Uterus (tissue), 4 donors: ENCODE data around the gene DERA. TPM values are rescaled to one million over a fixed set of nuclear protein-coding genes. Genes with fewer than 3 reads are reported as not detected.

Source experiments
- DNase-seq, 2 donors: peaks; one replicate each; pipeline ENCODE4 v3.0.0-alpha.2; 2019 to 2020
- H3K27ac ChIP-seq, 2 donors: fragments of 200-600 bp; sonication (generic); 1 replicate in 1 of 2; 2 replicates in 1 of 2; pipeline ENCODE4 v1.5.1; 2016 to 2018
- H3K27me3 ChIP-seq, 2 donors: fragments of 200-600 bp; sonication (generic); one replicate each; pipeline ENCODE4 v1.5.1; 2018 to 2019; ENCODE audit warnings: control low read depth in 1 of 2
- H3K36me3 ChIP-seq, 2 donors: fragments of 200-600 bp; sonication (generic); one replicate each; pipeline ENCODE4 v1.5.1; 2019; ENCODE audit warnings: control low read depth in 1 of 2
- H3K4me1 ChIP-seq, 2 donors: fragments of 200-600 bp; sonication (generic); one replicate each; pipeline ENCODE4 v1.5.1; 2018 to 2019; ENCODE audit warnings: control low read depth in 1 of 2
- H3K4me3 ChIP-seq, 2 donors: fragments of 200-600 bp; sonication (generic); 1 replicate in 1 of 2; 2 replicates in 1 of 2; pipeline ENCODE4 v1.5.1; 2018 to 2019; ENCODE audit warnings: mild to moderate bottlenecking in 1 of 2
- H3K9me3 ChIP-seq, 2 donors: fragments of 200-600 bp; sonication (generic); one replicate each; pipeline ENCODE4 v1.5.1; 2019; ENCODE audit warnings: control low read depth in 1 of 2
- CTCF ChIP-seq, 4 experiments: fragments of 200-600 bp in 2 of 4; fragments of 450-650 bp in 2 of 4; sonication (generic) in 2 of 4; IDR thresholded peaks; one replicate each; pipeline ENCODE4 v1.5.1; 2016 to 2019; ENCODE audit warnings: antibody characterized with exemption in 4 of 4, mild to moderate bottlenecking in 2 of 4, moderate library complexity in 1 of 4
- POLR2A ChIP-seq, 2 donors: fragments of 450-650 bp; IDR thresholded peaks; one replicate each; pipeline ENCODE4 v1.6.1; 2016; ENCODE audit warnings: antibody characterized with exemption in 2 of 2, mild to moderate bottlenecking in 1 of 2, moderate library complexity in 1 of 2
- intact Hi-C: fragments of 100-400 bp; cut with DNase I; formaldehyde crosslinking; loops from one replicate; pipeline ENCODE4 v1.15.1; 2023; ENCODE audit warnings: low total_unique reads
- total RNA-seq, 4 donors: library from RNA; depleted of rRNA in 3 of 4; stranded (reverse); fragments of >200 nt in 3 of 4; gene quantifications; one replicate each; pipeline versions ENCODE4 v1.1.0 to v1.2.4, GENCODE V29; 2014 to 2023
- donor health status: DM: yes; HTN: yes; CAD: no.

Gene DERA
- total RNA-seq, 4 donors from 2014 or later = 7.7 to 58.3 (median 19.2) TPM

- TF ChIP-seq POLR2A (IDR thresholded peaks at IDR 0.05) = peak; percentile 99 to 100
- peak in 1 of 4 experiments; percentile 16 for TF ChIP-seq CTCF (IDR thresholded peaks at IDR 0.05)
- DNase-seq = peak; percentile 97 to 98
- Histone ChIP-seq H3K4me3 (peak within 1 kb of the TSS; percentile 84 to 97), H3K27ac (peak within 1 kb of the TSS; percentile 95 to 97), H3K27me3 (no peaks in the 10 kb centered on the region), H3K9me3 (no peaks in the 10 kb centered on the region), H3K36me3 (no peaks in the 10 kb centered on the region), H3K4me1 (peaks cover 0 to 7% of the 10 kb centered on the region in 2 donors)
- intact Hi-C loops = no loop called here
These were observed 28.8 kb upstream of the DERA start, which contains the start of gene STRAP for GRCh38 chr12:15882118-15882971. Gene STRAP, plus strand, starts transcription at chr12:15882387. Its CDS starts 321 bp downstream, at chr12:15882708.

GRCh38 chr12:15883536-15883935 lies 27.6 kb upstream of the DERA start:
- Histone ChIP-seq H3K4me3 (peak overlapping the region; percentile 84 to 97), H3K9me3 (no peaks in the 10 kb centered on the region), H3K27me3 (no peaks in the 10 kb centered on the region), H3K27ac (peak overlapping the region; percentile 95 to 97), H3K36me3 (no peaks in the 10 kb centered on the region), H3K4me1 (peaks cover 0 to 7% of the 10 kb centered on the region in 2 donors)
- DNase-seq = no peak
- TF ChIP-seq POLR2A (IDR thresholded peaks at IDR 0.05) = no peak
- TF ChIP-seq CTCF (IDR thresholded peaks at IDR 0.05) = no peak
- intact Hi-C loops = no loop called here

GRCh38 chr12:15886372-15887042 lies 24.6 kb upstream of the DERA start:
- Histone ChIP-seq H3K4me1 (peaks cover 0 to 7% of the 10 kb centered on the region in 2 donors), H3K9me3 (no peaks in the 10 kb centered on the region), H3K27ac (no peak overlapping the region), H3K4me3 (no peak overlapping the region), H3K36me3 (no peaks in the 10 kb centered on the region), H3K27me3 (no peaks in the 10 kb centered on the region)
- no peak for DNase-seq
- TF ChIP-seq POLR2A (IDR thresholded peaks at IDR 0.05) = no peak
- TF ChIP-seq CTCF (IDR thresholded peaks at IDR 0.05) = no peak
- intact Hi-C loops = no loop called here

GRCh38 chr12:15887043-15887817 lies 23.9 kb upstream of the DERA start:
- no peaks in the 10 kb centered on the region for H3K9me3 ChIP-seq
- no peak for DNase-seq
- no peaks in the 10 kb centered on the region for H3K27me3 ChIP-seq
- TF ChIP-seq POLR2A (IDR thresholded peaks at IDR 0.05) (no peak), CTCF (IDR thresholded peaks at IDR 0.05) (no peak)
- intact Hi-C loops = no loop called here
- H3K4me3 ChIP-seq = no peak overlapping the region
- peaks cover 0 to 7% of the 10 kb centered on the region in 2 donors for H3K4me1 ChIP-seq
- no peak overlapping the region for H3K27ac ChIP-seq
- no peaks in the 10 kb centered on the region for H3K36me3 ChIP-seq
